ENCODE results near the gene ZNF816.
"Not testable (repeated sequence)": the region's sequence is repeated elsewhere in the genome, so short reads cannot be mapped to it uniquely, and the experiment has no call there.

ZNF816 gene

GRCh38 chr19:52962394-52963246 lies at the start of gene ZNF816:
Gene ZNF816 (minus strand): TSS chr19:52962881. CDS start chr19:52956089, 6,792 bp downstream.
- peak; percentile 87 for DNase-seq (ENCODE audit: low spot score)

GRCh38 chr19:53012006-53012405 lies 49.3 kb upstream of the ZNF816 start:
- DNase-seq (ENCODE audit: low spot score): no peak

DNA sequence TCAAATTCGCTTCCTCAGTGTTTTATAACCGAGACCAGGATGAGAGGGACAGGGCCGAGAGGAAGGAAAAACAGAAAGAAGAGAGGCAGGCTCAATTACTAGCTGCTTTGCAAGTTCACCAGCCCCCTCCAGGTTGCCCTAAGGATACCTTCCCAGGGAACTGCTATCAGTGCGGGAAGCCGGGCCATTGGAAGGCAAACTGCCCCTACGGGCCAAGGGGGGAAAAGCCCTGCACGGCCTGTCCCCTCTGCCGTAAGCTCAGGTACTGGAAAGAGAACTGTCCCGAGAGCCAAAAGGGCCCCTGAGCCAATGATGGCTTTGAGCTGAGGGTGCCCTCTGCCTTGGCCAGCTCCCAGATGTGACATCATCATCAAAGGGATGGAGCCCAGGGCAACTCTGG lies 47.8 kb upstream of the ZNF816 start:
- DNase-seq (ENCODE audit: low spot score): no peak

GRCh38 chr19:53008061-53008778 lies 45.5 kb upstream of the ZNF816 start:
- no peak for DNase-seq (ENCODE audit: low spot score)

DNA sequence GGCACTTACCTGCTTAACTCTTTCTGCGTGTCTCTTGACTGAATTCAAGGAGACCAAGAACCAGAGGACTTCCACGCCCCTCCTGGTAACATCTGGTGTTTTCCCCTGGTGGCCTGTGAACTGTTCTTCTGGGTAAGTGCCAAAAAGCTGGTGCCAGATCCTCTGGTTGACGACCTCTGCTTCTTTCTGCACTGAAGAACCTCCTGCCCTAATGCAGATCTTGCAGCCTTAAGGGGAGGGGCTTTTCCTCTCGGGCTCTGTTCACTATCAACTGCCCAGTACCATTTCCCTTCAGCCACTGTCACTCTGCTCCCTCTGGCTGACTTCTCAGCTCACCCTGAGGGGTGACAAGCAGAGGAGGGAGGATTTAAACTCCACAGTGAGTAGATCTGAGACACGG lies 44.9 kb upstream of the ZNF816 start:
- DNase-seq (ENCODE audit: low spot score): no peak

DNA sequence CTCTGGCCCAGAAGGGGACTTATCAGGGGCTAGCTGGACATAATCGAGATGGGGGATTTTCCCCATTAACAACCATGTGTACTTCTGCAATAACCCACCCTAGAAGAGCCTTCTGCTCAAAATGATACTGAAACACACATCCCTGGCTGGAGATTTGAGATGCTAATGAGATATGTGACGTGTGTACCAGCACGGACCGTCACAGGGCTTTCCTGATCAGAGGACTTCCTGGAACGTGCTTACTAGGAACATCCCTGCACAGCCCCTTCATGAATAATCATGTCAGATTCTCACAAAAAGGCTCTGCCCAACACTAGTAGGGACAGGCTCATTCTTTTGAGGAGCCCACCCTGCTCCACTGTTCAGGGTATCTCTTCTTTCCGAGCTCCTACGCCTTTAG lies 44.5 kb upstream of the ZNF816 start:
- DNase-seq (ENCODE audit: low spot score): no peak

DNA sequence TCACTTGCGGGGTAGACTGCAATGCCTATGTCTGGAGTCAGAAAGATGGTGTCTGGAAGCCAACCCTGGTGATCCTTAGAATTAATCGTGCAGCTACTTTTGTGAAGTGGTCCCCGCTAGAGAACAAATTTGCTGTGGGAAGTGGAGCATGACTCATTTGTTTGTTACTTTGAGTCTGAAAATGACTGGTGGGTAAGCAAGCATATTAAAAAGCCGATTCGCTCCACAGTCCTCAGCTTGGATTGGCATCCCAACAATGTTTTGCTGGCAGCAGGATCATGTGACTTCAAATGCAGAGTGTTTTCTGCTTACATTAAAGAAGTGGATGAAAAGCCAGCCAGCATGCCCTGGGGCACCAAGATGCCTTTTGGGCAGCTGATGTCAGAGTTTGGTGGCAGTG lies 41.6 kb upstream of the ZNF816 start:
- DNase-seq (ENCODE audit: low spot score): no peak

- no peak for DNase-seq (ENCODE audit: low spot score)
Measured at GRCh38 chr19:53002479-53002878, 39.8 kb upstream of the ZNF816 start.

DNA sequence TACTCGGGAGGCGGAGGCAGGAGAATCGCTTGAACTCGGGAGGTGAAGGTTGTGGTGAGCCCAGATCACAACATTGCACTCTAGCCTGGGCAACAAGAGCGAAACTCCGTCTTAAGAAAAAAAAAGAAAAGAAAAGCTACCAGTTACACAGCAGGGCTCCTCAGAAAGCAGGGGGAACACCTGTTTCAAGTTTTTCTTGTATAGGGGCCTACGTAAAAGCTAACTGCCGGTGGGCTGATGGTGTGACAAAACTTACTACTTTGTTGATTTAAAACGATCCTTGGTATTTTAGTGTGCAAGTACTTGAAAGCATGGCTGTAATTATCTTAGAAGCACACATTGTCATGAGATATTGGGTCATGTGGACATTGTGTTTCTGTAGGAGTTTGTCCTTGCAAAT lies 35.3 kb upstream of the ZNF816 start:
- DNase-seq (ENCODE audit: low spot score): no peak

DNA sequence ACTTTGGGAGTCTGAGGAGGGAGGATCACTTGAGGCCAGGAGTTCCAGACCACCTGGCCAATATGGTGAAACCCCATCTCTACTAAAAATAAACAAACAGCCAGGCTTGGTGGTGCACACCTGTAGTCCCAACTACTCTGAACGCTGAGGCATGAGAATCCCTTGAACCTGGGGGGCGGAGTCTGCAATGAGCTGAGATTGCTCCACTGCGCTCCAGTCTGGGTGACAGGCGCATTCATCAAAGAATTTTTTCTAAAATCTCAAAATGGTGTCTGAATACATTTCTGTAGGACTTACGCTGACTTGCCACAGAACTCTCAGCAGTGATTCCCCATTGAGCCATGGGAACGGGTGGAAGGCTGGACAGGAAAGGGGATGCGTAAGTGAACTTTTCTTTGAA lies 33.0 kb upstream of the ZNF816 start:
- DNase-seq (ENCODE audit: low spot score): no peak

DNA sequence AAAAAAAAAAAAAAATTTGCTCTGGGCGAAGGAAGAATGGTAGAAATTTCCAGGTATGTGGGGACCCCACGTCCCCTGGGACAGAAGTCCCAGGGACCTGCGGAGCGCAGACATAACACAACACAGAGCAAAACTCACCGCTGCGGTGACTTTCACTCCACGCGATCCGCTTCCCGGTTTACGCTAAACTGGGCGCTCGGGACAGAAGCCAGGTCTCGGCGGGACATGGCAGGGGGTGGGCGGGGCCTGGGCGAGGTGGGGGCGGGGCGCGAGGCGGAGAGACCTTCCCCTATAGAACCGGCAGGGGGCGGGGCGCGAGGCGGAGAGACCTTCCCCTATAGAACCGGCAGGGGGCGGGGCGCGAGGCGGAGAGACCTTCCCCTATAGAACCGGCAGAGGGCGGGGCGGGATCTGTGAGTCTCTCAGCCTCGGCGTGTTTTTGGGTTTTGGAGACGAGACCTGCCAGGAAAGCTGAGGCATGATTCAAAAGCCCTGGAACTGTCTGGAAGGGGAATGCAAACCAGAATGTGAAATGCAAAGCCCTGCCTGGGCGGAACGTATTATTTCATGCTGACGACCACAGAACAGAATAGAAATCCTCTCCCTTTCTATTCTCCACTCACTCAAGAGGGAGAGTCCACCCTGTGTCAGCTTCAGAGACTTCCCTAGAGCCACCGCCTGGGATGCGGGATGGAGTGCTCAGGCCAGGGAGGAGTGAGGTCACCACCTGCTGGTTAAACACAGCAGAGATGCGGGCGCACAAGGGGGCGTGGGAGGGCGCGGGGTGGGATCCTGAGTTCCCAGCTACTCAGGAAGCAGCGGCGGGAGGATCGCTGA lies 30.9 kb upstream of the ZNF816 start:
- no peak for DNase-seq (ENCODE audit: low spot score)

- DNase-seq (ENCODE audit: low spot score): no peak
Measured at GRCh38 chr19:52992109-52993004, 29.7 kb upstream of the ZNF816 start.

GRCh38 chr19:52991484-52991883 lies 28.8 kb upstream of the ZNF816 start:
- peak; percentile 56 for DNase-seq (ENCODE audit: low spot score)

GRCh38 chr19:52990759-52991418 lies 28.2 kb upstream of the ZNF816 start:
- DNase-seq (ENCODE audit: low spot score): no peak

DNA sequence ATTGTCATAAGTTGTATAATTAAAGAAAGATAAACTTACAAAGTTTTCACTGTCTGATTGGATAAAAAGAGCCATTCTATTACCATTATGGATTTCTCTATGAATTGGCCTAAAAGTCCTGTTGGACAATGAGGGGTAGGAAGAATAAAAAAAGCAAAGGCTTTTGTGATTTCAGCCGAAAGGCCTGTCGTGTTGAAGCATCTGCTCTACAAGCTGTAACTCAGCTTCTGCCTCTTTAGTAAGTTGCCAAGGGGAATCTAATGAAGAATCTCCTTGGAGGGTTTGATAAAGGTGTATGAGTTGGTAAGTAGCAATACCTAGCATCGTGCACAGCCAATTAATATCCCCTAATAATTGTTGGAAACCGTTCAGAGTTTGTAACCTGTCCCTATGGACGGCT lies 25.8 kb upstream of the ZNF816 start:
- no peak for DNase-seq (ENCODE audit: low spot score)

- no peak for DNase-seq (ENCODE audit: low spot score)
Measured at GRCh38 chr19:52987221-52987620, 24.5 kb upstream of the ZNF816 start.

DNA sequence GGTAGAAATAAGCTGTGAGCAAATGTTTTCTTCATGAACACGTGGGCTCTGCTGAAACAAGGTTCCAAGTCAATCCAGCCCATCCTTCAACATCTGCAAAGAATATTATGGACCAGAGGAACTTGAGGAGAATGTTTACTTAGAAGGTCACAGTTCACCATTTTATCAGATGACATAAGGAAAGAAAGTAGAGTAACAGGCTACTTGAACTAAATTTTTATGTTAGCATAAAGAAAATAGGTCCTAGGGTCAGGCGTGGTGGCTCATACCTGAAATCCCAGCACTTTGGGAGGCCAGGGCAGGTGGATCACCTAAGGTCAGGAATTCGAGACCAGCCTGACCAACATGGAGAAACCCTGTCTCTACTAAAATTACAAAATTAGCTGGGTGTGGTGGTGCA lies 20.5 kb upstream of the ZNF816 start:
- DNase-seq (ENCODE audit: low spot score): not testable (repeated sequence)

GRCh38 chr19:52981329-52981728 lies 18.6 kb upstream of the ZNF816 start:
- DNase-seq (ENCODE audit: low spot score): no peak

- DNase-seq (ENCODE audit: low spot score): no peak
Measured at GRCh38 chr19:52967772-52968171, 5.1 kb upstream of the ZNF816 start.

DNA sequence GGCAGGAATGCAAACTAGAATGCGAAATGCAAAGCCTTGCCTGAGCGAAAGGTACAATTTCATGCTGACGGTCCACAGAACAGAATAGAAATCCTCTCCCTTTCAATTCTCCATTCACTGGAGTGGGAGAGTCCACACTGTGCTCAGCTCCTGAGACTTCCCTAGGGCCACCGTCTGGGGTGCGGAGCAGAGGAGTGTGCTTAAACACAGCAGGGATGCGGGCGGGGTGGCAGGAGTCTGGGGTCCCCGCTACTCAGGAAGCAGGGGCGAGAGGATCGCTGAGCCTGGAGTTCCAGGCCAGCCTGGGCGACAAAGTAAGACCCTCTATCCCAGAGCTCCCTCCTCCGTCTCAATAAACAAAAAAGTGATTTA lies 552 bp upstream of the ZNF816 start:
- DNase-seq (ENCODE audit: low spot score): peak; percentile 11

- no peak for DNase-seq (ENCODE audit: low spot score)
Measured at GRCh38 chr19:52961981-52962380, 700 bp downstream of the ZNF816 start.

All from SW480 (cell line).